ENCODE results near the gene GOLGA8K. TPM values are rescaled to one million over a fixed set of nuclear protein-coding genes. Genes with fewer than 3 reads are reported as not detected.
"Not testable (repeated sequence)": the region's sequence is repeated elsewhere in the genome, so short reads cannot be mapped to it uniquely, and the experiment has no call there.

The GOLGA8K gene
- polyA plus RNA-seq, 3 donors, result 1.6 to 4.6 (median 4.4) TPM

GRCh38 chr15:32356909-32357308 lies 46.2 kb downstream of the GOLGA8K start:
- DNase-seq, result not testable (repeated sequence)

DNA sequence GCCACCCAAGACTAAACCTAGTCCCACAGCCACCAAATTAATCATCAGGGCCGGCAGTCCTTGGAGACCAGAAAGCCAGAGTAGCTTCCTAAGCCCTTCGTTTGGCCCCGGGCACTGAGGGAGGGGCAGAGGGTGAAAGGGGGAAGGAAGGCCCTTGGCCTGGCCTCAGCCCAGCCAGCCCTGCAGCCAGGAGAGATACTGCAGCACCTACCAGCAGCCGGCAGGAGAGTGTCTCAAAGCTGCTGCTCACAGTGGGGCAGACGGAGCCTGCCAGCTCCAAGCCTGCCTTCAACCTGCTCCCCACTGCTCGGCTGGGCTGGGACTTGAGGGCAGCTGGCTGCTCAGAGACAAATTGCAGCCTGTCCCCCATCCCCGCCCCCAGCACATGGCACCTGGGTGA lies 50.3 kb downstream of the GOLGA8K start:
- DNase-seq, result not testable (repeated sequence)

DNA sequence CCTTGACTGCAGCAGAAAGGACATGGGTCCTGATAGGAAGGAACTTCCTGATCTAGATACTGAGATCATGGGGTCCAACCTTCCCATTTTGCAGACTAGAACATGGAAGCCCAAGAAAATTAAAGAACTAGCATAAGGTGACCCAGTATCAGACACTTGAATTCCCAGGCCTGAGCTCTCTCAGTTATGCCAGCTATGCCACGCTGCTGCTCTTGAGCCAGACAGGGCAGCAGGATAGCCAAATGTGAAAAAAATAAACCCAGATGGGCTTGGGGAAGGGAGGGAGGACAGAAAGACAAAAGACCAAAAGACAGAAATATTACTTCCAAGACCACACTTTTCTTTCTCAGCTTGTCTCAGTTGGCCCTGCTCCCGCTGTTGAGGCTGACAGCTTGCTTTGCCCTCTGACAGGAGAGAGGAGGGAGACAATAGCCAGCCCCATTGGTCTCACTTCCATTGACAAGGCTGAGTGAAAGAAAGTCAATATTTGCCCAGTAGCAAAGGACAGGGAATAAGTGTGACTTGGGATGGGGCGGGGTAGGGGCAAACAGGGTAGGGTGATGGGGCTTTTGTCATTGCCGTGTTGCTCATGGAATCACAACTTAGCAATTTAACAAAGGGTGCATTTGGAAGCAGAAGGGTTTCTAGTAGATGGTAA lies 52.4 kb downstream of the GOLGA8K start:
- not testable (repeated sequence) for DNase-seq

DNA sequence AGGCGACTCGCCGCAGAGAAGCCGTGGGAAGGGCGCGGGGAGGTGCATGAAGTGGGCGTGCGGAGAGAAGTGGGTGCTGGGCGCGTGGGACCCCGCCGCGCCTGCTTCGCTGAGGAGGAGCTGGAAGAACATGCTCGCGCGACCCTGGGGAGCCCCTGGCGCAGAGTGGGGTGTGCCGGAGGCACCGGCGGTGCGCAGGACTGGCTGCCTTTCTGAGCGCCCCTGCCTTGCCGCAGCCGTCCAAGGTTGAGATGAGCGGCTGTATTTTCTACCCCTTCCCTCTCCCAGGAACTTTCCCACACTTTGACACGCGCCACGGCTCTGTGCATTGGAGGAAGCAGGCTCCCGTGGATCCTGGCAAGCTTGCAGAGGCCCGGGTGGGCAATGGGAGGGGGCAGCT lies 56.1 kb downstream of the GOLGA8K start:
- not testable (repeated sequence) for DNase-seq

- DNase-seq, result not testable (repeated sequence)
Observed at GRCh38 chr15:32345978-32346547, 57.0 kb downstream of the GOLGA8K start.

GRCh38 chr15:32343921-32344320 lies 59.2 kb downstream of the GOLGA8K start:
- not testable (repeated sequence) for DNase-seq

Other genes starting within 250 kb of the GOLGA8K start
- under 1 TPM; 0.23 to 0.75 (median 0.73) TPM for gene GOLGA8O, start 52.3 kb upstream of the GOLGA8K start, polyA plus RNA-seq (ENCODE audit: insufficient read length in 3 of 3)
- 10 to 100 TPM; 12.4 to 42.7 (median 29.3) TPM for gene GOLGA8N, start 190.2 kb upstream of the GOLGA8K start, polyA plus RNA-seq (ENCODE audit: insufficient read length in 3 of 3)
- 10 to 100 TPM; 31.6 to 35.0 (median 33.3) TPM for gene ARHGAP11A, start 212.2 kb upstream of the GOLGA8K start, polyA plus RNA-seq (ENCODE audit: insufficient read length in 3 of 3)
- 10 to 100 TPM; 10.7 to 26.1 (median 21.0) TPM for gene SCG5, start 238.4 kb upstream of the GOLGA8K start, polyA plus RNA-seq (ENCODE audit: insufficient read length in 3 of 3)

All from renal pelvis (tissue), 4 donors.